GM12874 (cell line): ENCODE measurements around the gene FARP1.

Experiments
- TF ChIP-seq, protein P1 (sequence below): IDR thresholded peaks from 2 replicates; pipeline ENCODE4 v1.5.1; 2011; ENCODE audit warnings: low read depth, mild to moderate bottlenecking, control low read depth, low read length, moderate library complexity; ENCODE audit not compliant: insufficient read depth

FARP1 gene

DNA sequence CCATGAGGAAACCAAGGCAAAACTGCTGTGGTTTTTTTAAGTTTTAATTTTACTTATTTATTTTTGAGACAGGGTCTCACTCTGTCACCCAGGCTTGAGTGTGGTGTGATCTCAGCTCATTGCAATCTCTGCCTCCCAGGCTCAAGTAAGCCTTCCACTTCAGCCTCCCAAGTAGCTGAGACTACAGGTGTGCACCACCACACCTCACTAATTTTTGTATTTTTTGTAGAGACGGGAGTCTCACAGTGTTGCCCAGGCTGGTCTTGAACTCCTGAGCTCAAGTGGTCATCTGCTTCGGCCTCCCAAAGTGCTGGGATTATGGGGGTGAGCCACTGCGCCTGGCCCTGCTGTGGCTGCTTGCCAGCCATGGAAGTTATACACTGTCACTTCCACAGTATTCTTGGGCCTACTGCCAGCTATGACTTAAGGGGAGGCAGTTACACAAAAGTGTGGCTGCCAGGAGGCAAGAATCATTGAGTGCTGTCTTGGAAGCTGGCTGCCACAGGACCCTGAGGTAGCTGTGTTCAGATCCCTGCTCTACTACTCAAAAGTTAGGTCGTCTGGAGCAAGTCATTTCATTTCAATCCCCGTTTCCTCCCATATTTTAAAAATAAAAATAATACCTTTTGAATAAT lies 12.7 kb downstream of the FARP1 start:
- TF ChIP-seq, protein P1, sequence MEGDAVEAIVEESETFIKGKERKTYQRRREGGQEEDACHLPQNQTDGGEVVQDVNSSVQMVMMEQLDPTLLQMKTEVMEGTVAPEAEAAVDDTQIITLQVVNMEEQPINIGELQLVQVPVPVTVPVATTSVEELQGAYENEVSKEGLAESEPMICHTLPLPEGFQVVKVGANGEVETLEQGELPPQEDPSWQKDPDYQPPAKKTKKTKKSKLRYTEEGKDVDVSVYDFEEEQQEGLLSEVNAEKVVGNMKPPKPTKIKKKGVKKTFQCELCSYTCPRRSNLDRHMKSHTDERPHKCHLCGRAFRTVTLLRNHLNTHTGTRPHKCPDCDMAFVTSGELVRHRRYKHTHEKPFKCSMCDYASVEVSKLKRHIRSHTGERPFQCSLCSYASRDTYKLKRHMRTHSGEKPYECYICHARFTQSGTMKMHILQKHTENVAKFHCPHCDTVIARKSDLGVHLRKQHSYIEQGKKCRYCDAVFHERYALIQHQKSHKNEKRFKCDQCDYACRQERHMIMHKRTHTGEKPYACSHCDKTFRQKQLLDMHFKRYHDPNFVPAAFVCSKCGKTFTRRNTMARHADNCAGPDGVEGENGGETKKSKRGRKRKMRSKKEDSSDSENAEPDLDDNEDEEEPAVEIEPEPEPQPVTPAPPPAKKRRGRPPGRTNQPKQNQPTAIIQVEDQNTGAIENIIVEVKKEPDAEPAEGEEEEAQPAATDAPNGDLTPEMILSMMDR = no peak

GRCh38 chr13:98156259-98156658 lies 13.4 kb downstream of the FARP1 start:
- TF ChIP-seq, protein P1 = no peak

DNA sequence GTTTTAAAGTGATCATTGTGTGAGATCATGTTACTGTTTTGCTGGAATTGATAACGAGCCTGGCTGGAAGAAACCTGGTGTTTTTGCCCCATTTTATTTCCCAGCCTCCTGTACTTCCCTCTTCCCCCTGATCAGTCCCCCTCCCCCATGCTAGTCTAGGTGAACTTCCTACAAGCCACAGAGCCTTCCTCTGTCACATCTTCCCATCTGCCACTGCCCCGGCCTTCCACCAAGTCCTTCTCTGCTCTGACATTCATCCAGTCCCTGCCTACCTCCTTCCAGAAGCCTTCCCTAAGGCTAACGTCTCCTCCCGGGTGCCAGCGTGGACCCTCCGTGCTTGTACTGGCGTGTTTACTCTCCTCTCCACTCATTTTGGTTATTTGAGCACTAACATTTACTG lies 14.3 kb downstream of the FARP1 start:
- TF ChIP-seq, protein P1 = no peak

GRCh38 chr13:98157609-98158008 lies 14.7 kb downstream of the FARP1 start:
- TF ChIP-seq, protein P1 = no peak

- TF ChIP-seq, protein P1 = no peak
These were observed 15.4 kb downstream of the FARP1 start for GRCh38 chr13:98158172-98158899.

DNA sequence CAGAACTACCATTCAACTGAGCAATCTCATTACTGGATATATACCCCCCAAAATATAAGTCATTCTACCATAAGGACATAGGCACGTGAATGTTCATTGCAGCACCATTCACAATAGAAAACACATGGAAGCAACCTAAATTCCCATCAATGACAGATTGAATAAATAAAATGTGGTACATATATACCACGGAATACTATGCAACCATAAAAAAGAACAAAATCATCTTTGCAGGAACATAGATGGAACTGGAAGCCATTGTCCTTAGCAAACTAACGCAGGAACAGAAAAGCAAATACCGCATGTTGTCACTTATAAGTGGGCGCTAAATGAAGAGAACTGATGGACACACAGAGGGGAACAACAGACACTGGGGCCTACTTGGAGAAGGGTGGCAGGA lies 20.0 kb downstream of the FARP1 start:
- TF ChIP-seq, protein P1 = no peak

- TF ChIP-seq, protein P1 = no peak
These were observed 26.4 kb downstream of the FARP1 start for GRCh38 chr13:98169331-98169730.
